A204.1 (cell line): Measurements from ENCODE around the gene METTL21C.

Experiments
- FAIRE-seq: peaks from 2 replicates; lab custom pipeline; 2012; peaks lifted over from hg19 to GRCh38; lab: Jason Lieb, UNC

The METTL21C gene

DNA sequence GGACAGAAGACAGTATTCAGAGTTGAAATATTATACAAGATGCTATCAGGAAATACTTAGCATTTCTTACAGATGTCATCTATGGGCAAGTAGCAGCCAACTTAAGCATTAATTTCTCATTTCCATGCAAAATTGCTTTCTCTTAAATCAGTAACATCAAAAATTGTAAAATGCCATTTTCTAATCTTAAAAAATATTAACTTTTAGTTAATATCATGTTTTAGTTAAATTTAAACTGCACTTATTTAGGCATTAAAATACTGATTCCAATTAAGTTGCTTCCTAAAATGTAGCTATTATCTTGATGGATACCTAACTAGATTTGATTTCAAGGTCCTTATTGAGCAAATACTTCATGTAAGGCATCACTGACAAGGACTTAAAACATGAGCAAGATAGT is 27.8 kb downstream of the METTL21C start:
- no peak for FAIRE-seq

- no peak for FAIRE-seq
Measured at GRCh38 chr13:102659168-102659713, 35.6 kb downstream of the METTL21C start.

GRCh38 chr13:102658660-102659059 is 36.2 kb downstream of the METTL21C start:
- no peak for FAIRE-seq

DNA sequence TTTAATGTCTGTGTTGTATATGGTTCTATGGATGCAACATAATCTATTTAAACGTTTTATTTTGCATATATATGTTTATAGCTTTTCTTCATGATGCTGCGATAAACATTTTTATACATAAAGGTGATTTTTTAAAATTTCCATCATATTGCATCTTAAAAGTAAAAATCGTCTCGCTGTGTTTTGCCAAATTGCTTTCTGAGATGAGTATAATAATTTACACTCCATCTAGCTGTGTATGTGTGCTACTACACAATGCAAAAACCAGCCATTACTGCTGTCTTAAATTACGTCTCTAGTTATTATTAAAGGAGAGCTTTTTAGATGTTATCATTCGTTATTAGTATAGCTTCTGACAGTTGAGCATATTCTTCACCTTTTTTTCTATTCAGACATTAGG is 37.2 kb downstream of the METTL21C start:
- FAIRE-seq: no peak

- FAIRE-seq: no peak
Measured at GRCh38 chr13:102654756-102655155, 40.1 kb downstream of the METTL21C start.

- FAIRE-seq: no peak
Measured at GRCh38 chr13:102651892-102652291, 43.0 kb downstream of the METTL21C start.

DNA sequence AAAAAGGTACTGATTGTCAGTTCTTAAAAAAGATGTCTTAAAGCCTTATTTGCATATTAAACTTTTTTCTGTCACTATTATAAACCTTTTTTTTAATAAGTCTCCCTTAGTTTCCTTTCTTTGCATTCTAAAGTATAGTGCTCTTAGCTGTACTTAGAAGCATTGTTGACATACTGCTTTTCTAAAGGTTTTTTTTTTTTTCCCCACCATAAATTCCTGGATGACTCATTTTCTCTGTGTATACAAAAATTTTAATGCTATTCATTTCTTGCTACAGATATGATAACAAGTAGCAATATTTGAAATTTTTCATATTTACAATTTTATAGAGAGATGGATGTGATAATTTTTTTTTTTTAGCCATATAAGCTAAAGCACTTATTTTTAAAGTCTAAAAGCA is 43.5 kb downstream of the METTL21C start:
- no peak for FAIRE-seq

- FAIRE-seq: no peak
Measured at GRCh38 chr13:102650444-102650843, 44.4 kb downstream of the METTL21C start.

GRCh38 chr13:102648046-102648445 is 46.8 kb downstream of the METTL21C start:
- FAIRE-seq: no peak

DNA sequence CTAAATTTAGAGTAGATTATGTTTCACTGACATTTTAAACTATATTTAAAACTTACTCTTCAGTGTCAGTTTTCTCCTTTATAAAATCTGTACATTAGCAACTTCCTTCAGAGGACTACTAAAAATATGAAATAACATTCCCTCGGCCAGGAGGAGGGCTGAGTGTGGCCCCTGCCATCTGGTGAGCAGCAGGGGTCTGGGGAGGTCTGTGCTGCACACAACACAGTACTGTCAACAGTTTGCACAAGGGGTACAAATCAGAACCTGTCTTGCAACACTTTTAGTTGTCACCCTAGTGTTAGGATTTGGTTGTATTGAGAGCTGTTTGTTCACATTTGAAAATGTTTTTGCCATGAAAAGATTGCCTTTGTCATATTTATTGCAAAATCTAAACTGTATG is 49.1 kb downstream of the METTL21C start:
- FAIRE-seq: no peak

- no peak for FAIRE-seq
Measured at GRCh38 chr13:102643656-102644055, 51.2 kb downstream of the METTL21C start.

- FAIRE-seq: no peak
Measured at GRCh38 chr13:102642475-102642874, 52.4 kb downstream of the METTL21C start.

- no peak for FAIRE-seq
Measured at GRCh38 chr13:102642029-102642428, 52.8 kb downstream of the METTL21C start.

GRCh38 chr13:102638741-102639140 is 56.1 kb downstream of the METTL21C start:
- no peak for FAIRE-seq
